Chondrocyte (in vitro differentiated cells): ENCODE data around the gene OSBPL1A. TPM values are rescaled to one million over a fixed set of nuclear protein-coding genes. Genes with fewer than 3 reads are reported as not detected.

ENCODE experiments used
- DNase-seq: peaks from one replicate; pipeline ENCODE4 v3.0.0; 2021; ENCODE audit warnings: mixed read lengths, low spot score
- H3K27ac Mint-ChIP-seq: one replicate; pipeline ENCODE4 v1.8.0; 2021; ENCODE audit warnings: mild to moderate bottlenecking, moderate library complexity, mixed read lengths; ENCODE audit not compliant: unreplicated experiment
- H3K27me3 Mint-ChIP-seq: 2 replicates; pipeline ENCODE4 v1.8.0; 2021; ENCODE audit warnings: low read depth, mixed read lengths
- H3K36me3 Mint-ChIP-seq: 2 replicates; pipeline ENCODE4 v1.8.0; 2021; ENCODE audit warnings: low read depth, mixed read lengths
- H3K4me1 Mint-ChIP-seq: 2 replicates; pipeline ENCODE4 v1.8.0; 2021; ENCODE audit warnings: low read depth, mild to moderate bottlenecking, mixed read lengths
- H3K4me3 Mint-ChIP-seq: one replicate; pipeline ENCODE4 v1.8.0; 2021; ENCODE audit warnings: mild to moderate bottlenecking, moderate library complexity, mixed read lengths; ENCODE audit not compliant: unreplicated experiment
- H3K9me3 Mint-ChIP-seq: 2 replicates; pipeline ENCODE4 v1.8.0; 2021; ENCODE audit warnings: low read depth, mixed read lengths
- CTCF ChIP-seq: fragments of 200-600 bp; sonication (generic); IDR thresholded peaks from 2 replicates; pipeline ENCODE4 v1.5.0; 2021; ENCODE audit warnings: antibody characterized with exemption, mild to moderate bottlenecking, moderate library complexity
- total RNA-seq: library from RNA; stranded (reverse); gene quantifications from 3 replicates; pipeline ENCODE4 v1.2.1, GENCODE V29; 2021

OSBPL1A gene
- total RNA-seq, 1 donor from 2014 or later, result 33.3 TPM

- no peak overlapping the region for H3K4me3 Mint-ChIP-seq
- no peak for TF ChIP-seq CTCF
- peaks cover 25% of the 10 kb centered on the region for H3K4me1 Mint-ChIP-seq
- no peak for DNase-seq
- no peak overlapping the region for H3K27ac Mint-ChIP-seq
- no peaks in the 10 kb centered on the region for H3K27me3 Mint-ChIP-seq
- H3K9me3 Mint-ChIP-seq, result no peaks in the 10 kb centered on the region
- H3K36me3 Mint-ChIP-seq, result peaks cover 3% of the 10 kb centered on the region
Observed at GRCh38 chr18:24195296-24196053, 202.1 kb downstream of the OSBPL1A start.

GRCh38 chr18:24190590-24190989, 207.0 kb downstream of the OSBPL1A start:
- H3K27me3 Mint-ChIP-seq, result no peaks in the 10 kb centered on the region
- H3K9me3 Mint-ChIP-seq, result no peaks in the 10 kb centered on the region
- H3K27ac Mint-ChIP-seq, result no peak overlapping the region
- TF ChIP-seq CTCF, result no peak
- H3K4me3 Mint-ChIP-seq, result no peak overlapping the region
- peaks cover 3% of the 10 kb centered on the region for H3K36me3 Mint-ChIP-seq
- peaks cover 23% of the 10 kb centered on the region for H3K4me1 Mint-ChIP-seq
- DNase-seq, result no peak

GRCh38 chr18:24189664-24190346, 207.8 kb downstream of the OSBPL1A start:
- H3K36me3 Mint-ChIP-seq, result no peaks in the 10 kb centered on the region
- no peak for TF ChIP-seq CTCF
- no peak for DNase-seq
- no peak overlapping the region for H3K4me3 Mint-ChIP-seq
- peaks cover 23% of the 10 kb centered on the region for H3K4me1 Mint-ChIP-seq
- H3K27me3 Mint-ChIP-seq, result no peaks in the 10 kb centered on the region
- H3K9me3 Mint-ChIP-seq, result no peaks in the 10 kb centered on the region
- no peak overlapping the region for H3K27ac Mint-ChIP-seq

- Mint-ChIP-seq H3K4me1 (peaks cover 23% of the 10 kb centered on the region), H3K27ac (no peak overlapping the region), H3K36me3 (no peaks in the 10 kb centered on the region), H3K9me3 (no peaks in the 10 kb centered on the region), H3K27me3 (no peaks in the 10 kb centered on the region), H3K4me3 (no peak overlapping the region)
- no peak for DNase-seq
- TF ChIP-seq CTCF, result no peak
Observed at GRCh38 chr18:24189007-24189528, 208.6 kb downstream of the OSBPL1A start.

GRCh38 chr18:24188120-24188519, 209.5 kb downstream of the OSBPL1A start:
- DNase-seq, result no peak
- TF ChIP-seq CTCF, result no peak
- H3K36me3 Mint-ChIP-seq, result no peaks in the 10 kb centered on the region
- H3K9me3 Mint-ChIP-seq, result no peaks in the 10 kb centered on the region
- H3K4me1 Mint-ChIP-seq, result peaks cover 19% of the 10 kb centered on the region
- no peak overlapping the region for H3K27ac Mint-ChIP-seq
- H3K27me3 Mint-ChIP-seq, result no peaks in the 10 kb centered on the region
- no peak overlapping the region for H3K4me3 Mint-ChIP-seq
